HG03442 (cell line): ENCODE results near the gene GNA15.
"Not testable (repeated sequence)": the region's sequence is repeated elsewhere in the genome, so short reads cannot be mapped to it uniquely, and the experiment has no call there.

ENCODE experiments used
- ATAC-seq: cut with Tn5 transposase; IDR thresholded peaks from one replicate; pipeline ENCODE4 v1.9.1; 2021; ENCODE audit warnings: mild to moderate bottlenecking, moderate library complexity; ENCODE audit not compliant: unreplicated experiment

Gene GNA15

GRCh38 chr19:3189702-3190469, 54.1 kb downstream of the GNA15 start:
- no peak for ATAC-seq

- no peak for ATAC-seq
These were observed 54.6 kb downstream of the GNA15 start for GRCh38 chr19:3190470-3190770.

GRCh38 chr19:3190921-3191805, 55.3 kb downstream of the GNA15 start:
- ATAC-seq = no peak

- not testable (repeated sequence) for ATAC-seq
These were observed 55.9 kb downstream of the GNA15 start for GRCh38 chr19:3191806-3192104.

GRCh38 chr19:3192228-3192635, 56.4 kb downstream of the GNA15 start:
- no peak for ATAC-seq

GRCh38 chr19:3192684-3193083, 56.9 kb downstream of the GNA15 start:
- ATAC-seq = no peak

- ATAC-seq = no peak
These were observed 57.6 kb downstream of the GNA15 start for GRCh38 chr19:3193256-3194105.

- ATAC-seq = no peak
These were observed 58.6 kb downstream of the GNA15 start for GRCh38 chr19:3194106-3195087.

- no peak for ATAC-seq
These were observed 60.5 kb downstream of the GNA15 start for GRCh38 chr19:3196064-3196932.

GRCh38 chr19:3196933-3197205, 61.0 kb downstream of the GNA15 start:
- no peak for ATAC-seq

- no peak for ATAC-seq
These were observed 63.3 kb downstream of the GNA15 start for GRCh38 chr19:3198901-3199700.

- ATAC-seq = no peak
These were observed 65.4 kb downstream of the GNA15 start for GRCh38 chr19:3201072-3201700.

GRCh38 chr19:3201911-3202310, 66.1 kb downstream of the GNA15 start:
- ATAC-seq = no peak

GRCh38 chr19:3202346-3202745, 66.5 kb downstream of the GNA15 start:
- no peak for ATAC-seq

GRCh38 chr19:3202895-3203294, 67.1 kb downstream of the GNA15 start:
- ATAC-seq = not testable (repeated sequence)

- no peak for ATAC-seq
These were observed 68.2 kb downstream of the GNA15 start for GRCh38 chr19:3203805-3204645.

- ATAC-seq = no peak
These were observed 68.9 kb downstream of the GNA15 start for GRCh38 chr19:3204646-3205275.
